Measurements from ENCODE around the gene RGMB.

RGMB gene

DNA sequence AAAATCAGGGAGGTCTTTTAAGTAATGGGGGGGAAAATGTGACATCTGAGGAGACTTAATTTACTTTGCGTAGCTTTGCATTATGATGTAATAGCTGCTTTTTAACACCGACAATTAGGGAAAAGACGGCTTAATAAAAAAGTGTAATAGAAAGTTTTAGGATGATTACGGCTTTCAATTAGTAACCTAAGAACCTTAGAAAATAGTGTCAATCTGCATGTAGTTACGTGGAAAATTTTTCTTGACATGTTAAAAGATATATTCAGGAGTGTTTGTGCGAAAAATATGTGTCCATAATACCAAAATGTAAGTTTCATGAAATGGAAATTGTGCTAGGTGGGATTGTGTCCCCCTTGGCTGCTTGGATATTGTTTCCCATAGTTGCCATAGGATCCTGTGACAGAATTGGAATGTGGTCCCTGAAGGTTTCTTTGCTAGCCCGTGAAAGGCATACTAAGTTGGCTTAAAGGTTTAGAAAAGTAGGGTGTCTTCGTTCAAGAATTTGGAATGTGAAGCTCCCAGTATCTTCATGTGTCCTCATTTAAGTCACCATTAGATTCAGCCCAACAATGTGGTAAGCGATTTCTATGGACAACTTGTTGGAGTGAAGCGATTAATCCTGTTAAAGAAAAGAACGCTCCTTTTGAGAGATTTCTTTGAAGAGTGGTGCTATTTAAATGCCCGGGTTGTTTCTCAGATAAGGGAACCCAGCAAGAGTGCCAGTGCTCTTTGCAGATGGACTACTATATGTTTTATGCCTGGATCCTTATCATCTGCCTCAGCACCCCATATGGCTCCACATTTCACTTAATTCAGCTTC, 2.0 kb downstream of the RGMB start:
- TF ChIP-seq POLR2AphosphoS5 (IDR thresholded peaks at IDR 0.05; ENCODE audit: low read depth, low read length) = no peak
- TF ChIP-seq TAF1 (IDR thresholded peaks at IDR 0.05; ENCODE audit: borderline replicate concordance, insufficient read depth, low read length) = no peak
- no peak for TF ChIP-seq FOXP2 (optimal IDR thresholded peaks at IDR 0.05; ENCODE audit: borderline replicate concordance, extremely low read depth, extremely low read length, insufficient read depth)
- no peak for TF ChIP-seq REST (IDR thresholded peaks at IDR 0.05; ENCODE audit: insufficient read depth in 1 of 2, low read depth in 2 of 2, low read length in 2 of 2)
- TF ChIP-seq SIN3A (IDR thresholded peaks at IDR 0.05; ENCODE audit: borderline replicate concordance, insufficient read depth, low read length) = no peak

DNA sequence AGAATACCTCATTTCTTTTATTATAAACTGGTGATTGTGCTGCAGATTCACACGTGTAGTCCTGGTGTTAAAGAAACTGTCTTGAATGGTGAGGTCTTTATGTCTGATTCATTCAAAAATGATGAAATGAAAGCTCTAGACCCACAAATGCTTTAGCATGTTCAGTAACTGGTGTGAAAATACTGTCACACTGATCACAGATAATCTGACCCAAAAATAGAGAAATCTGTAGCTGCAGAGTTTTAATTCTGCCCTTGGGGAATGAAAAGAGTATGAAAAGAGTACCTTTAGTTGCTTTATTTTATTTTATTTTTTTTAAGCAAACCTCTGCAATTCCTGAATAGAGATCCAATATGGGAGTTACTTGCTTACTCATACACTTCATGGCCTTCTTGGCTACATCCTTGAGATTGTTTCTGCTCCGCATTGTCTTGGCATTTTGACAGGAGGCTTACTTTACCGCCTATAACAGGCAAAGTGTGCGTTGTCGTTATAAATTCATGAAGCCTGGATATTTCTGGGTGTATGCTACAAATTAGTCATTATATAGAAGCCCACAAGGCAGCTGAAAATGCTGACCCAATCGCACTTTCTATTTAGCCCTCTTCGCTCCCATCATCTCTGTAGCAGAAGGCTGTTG, 2.7 kb downstream of the RGMB start:
- TF ChIP-seq REST (IDR thresholded peaks at IDR 0.05; ENCODE audit: insufficient read depth in 1 of 2, low read depth in 2 of 2, low read length in 2 of 2) (no peak), SIN3A (IDR thresholded peaks at IDR 0.05; ENCODE audit: borderline replicate concordance, insufficient read depth, low read length) (no peak), POLR2AphosphoS5 (IDR thresholded peaks at IDR 0.05; ENCODE audit: low read depth, low read length) (no peak), FOXP2 (optimal IDR thresholded peaks at IDR 0.05; ENCODE audit: borderline replicate concordance, extremely low read depth, extremely low read length, insufficient read depth) (no peak), TAF1 (IDR thresholded peaks at IDR 0.05; ENCODE audit: borderline replicate concordance, insufficient read depth, low read length) (no peak)

GRCh38 chr5:98777295-98777694, 3.8 kb downstream of the RGMB start:
- no peak for TF ChIP-seq FOXP2 (optimal IDR thresholded peaks at IDR 0.05; ENCODE audit: borderline replicate concordance, extremely low read depth, extremely low read length, insufficient read depth)
- TF ChIP-seq REST (IDR thresholded peaks at IDR 0.05; ENCODE audit: insufficient read depth in 1 of 2, low read depth in 2 of 2, low read length in 2 of 2) = no peak
- TF ChIP-seq TAF1 (IDR thresholded peaks at IDR 0.05; ENCODE audit: borderline replicate concordance, insufficient read depth, low read length) = no peak
- no peak for TF ChIP-seq POLR2AphosphoS5 (IDR thresholded peaks at IDR 0.05; ENCODE audit: low read depth, low read length)
- no peak for TF ChIP-seq SIN3A (IDR thresholded peaks at IDR 0.05; ENCODE audit: borderline replicate concordance, insufficient read depth, low read length)

- TF ChIP-seq SIN3A (IDR thresholded peaks at IDR 0.05; ENCODE audit: borderline replicate concordance, insufficient read depth, low read length) (no peak), TAF1 (IDR thresholded peaks at IDR 0.05; ENCODE audit: borderline replicate concordance, insufficient read depth, low read length) (no peak), FOXP2 (optimal IDR thresholded peaks at IDR 0.05; ENCODE audit: borderline replicate concordance, extremely low read depth, extremely low read length, insufficient read depth) (no peak), REST (IDR thresholded peaks at IDR 0.05; ENCODE audit: insufficient read depth in 1 of 2, low read depth in 2 of 2, low read length in 2 of 2) (no peak), POLR2AphosphoS5 (IDR thresholded peaks at IDR 0.05; ENCODE audit: low read depth, low read length) (no peak)
Observed at GRCh38 chr5:98779264-98779877, 5.9 kb downstream of the RGMB start.
